H9 (cell line): ENCODE measurements around the gene NRXN3. TPM values are rescaled to one million over a fixed set of nuclear protein-coding genes. Genes with fewer than 3 reads are reported as not detected.

ENCODE experiments used
- DNase-seq: peaks from one replicate; pipeline ENCODE4 v3.0.0-alpha.2; 2017
- H2AFZ ChIP-seq: one replicate; pipeline ENCODE4 v1.6.1; 2013; ENCODE audit warnings: mild to moderate bottlenecking, low read length, control low read depth, moderate library complexity
- H2AK5ac ChIP-seq: 2 replicates; pipeline ENCODE4 v1.6.1; 2013; ENCODE audit warnings: low read length, control low read depth, mixed read lengths; ENCODE audit not compliant: insufficient read length
- H2BK120ac ChIP-seq: one replicate; pipeline ENCODE4 v1.6.1; 2013; ENCODE audit warnings: low read depth, mild to moderate bottlenecking, low read length, control low read depth, inconsistent platforms; ENCODE audit not compliant: poor library complexity, severe bottlenecking
- H2BK12ac ChIP-seq: 2 replicates; pipeline ENCODE4 v1.6.1; 2013; ENCODE audit warnings: low read length, control low read depth, mixed read lengths, low read depth; ENCODE audit not compliant: insufficient read length
- H2BK15ac ChIP-seq: 2 replicates; pipeline ENCODE4 v1.6.1; 2013; ENCODE audit warnings: low read depth, low read length, control low read depth
- H2BK20ac ChIP-seq: one replicate; pipeline ENCODE4 v1.6.1; 2013; ENCODE audit warnings: low read depth, mild to moderate bottlenecking, low read length, control low read depth, inconsistent platforms; ENCODE audit not compliant: poor library complexity, severe bottlenecking
- H2BK5ac ChIP-seq: 2 replicates; pipeline ENCODE4 v1.6.1; 2013; ENCODE audit warnings: low read length, control low read depth, mixed read lengths; ENCODE audit not compliant: insufficient read length
- H3K14ac ChIP-seq: 2 replicates; pipeline ENCODE4 v1.6.1; 2013; ENCODE audit warnings: low read length, control low read depth; ENCODE audit not compliant: insufficient read depth
- H3K18ac ChIP-seq: 2 replicates; pipeline ENCODE4 v1.6.1; 2013; ENCODE audit warnings: low read depth, mild to moderate bottlenecking, mixed read lengths, low read length, control low read depth; ENCODE audit not compliant: insufficient read length
- H3K23ac ChIP-seq: 2 replicates; pipeline ENCODE4 v1.6.1; 2013; ENCODE audit warnings: low read length, control low read depth, mixed read lengths, low read depth; ENCODE audit not compliant: insufficient read length
- H3K23me2 ChIP-seq: 2 replicates; pipeline ENCODE4 v1.6.1; 2013; ENCODE audit warnings: low read depth, mild to moderate bottlenecking, mixed read lengths, low read length, control low read depth; ENCODE audit not compliant: insufficient read length, poor library complexity, severe bottlenecking
- H3K27ac ChIP-seq: 2 replicates; pipeline ENCODE4 v1.5.1; 2013; ENCODE audit warnings: low read length, control low read depth, mixed read lengths, low read depth; ENCODE audit not compliant: insufficient read length
- H3K27me3 ChIP-seq: 2 replicates; pipeline ENCODE4 v1.6.1; 2013; ENCODE audit warnings: low read length, control low read depth, inconsistent platforms; ENCODE audit not compliant: insufficient read depth
- H3K4ac ChIP-seq: 2 replicates; pipeline ENCODE4 v1.6.1; 2013; ENCODE audit warnings: low read depth, mild to moderate bottlenecking, control low read depth, inconsistent platforms, low read length, moderate library complexity
- H3K4me1 ChIP-seq: 2 replicates; pipeline ENCODE4 v1.6.1; 2013; ENCODE audit warnings: low read length, control low read depth, inconsistent platforms; ENCODE audit not compliant: insufficient read depth
- H3K4me2 ChIP-seq: 2 replicates; pipeline ENCODE4 v1.6.1; 2013; ENCODE audit warnings: low read length, control low read depth, mixed read lengths; ENCODE audit not compliant: insufficient read length, insufficient read depth
- H3K56ac ChIP-seq: 2 replicates; pipeline ENCODE4 v1.6.1; 2013; ENCODE audit warnings: low read depth, mild to moderate bottlenecking, mixed read lengths, low read length, control low read depth; ENCODE audit not compliant: insufficient read length
- H3K79me1 ChIP-seq: 2 replicates; pipeline ENCODE4 v1.6.1; 2013; ENCODE audit warnings: low read depth, mild to moderate bottlenecking, moderate library complexity, low read length, control low read depth, inconsistent platforms; ENCODE audit not compliant: insufficient read depth, poor library complexity, severe bottlenecking
- H3K79me2 ChIP-seq: 2 replicates; pipeline ENCODE4 v1.6.1; 2013; ENCODE audit warnings: low read length, control low read depth, inconsistent platforms; ENCODE audit not compliant: insufficient read depth
- H3K9ac ChIP-seq: 2 replicates; pipeline ENCODE4 v1.6.1; 2013; ENCODE audit warnings: low read length, control low read depth, mixed read lengths; ENCODE audit not compliant: insufficient read length; ENCODE audit errors: extremely low read depth
- H3K9me3 ChIP-seq: one replicate; pipeline ENCODE4 v1.6.1; 2013; ENCODE audit warnings: low read depth, low read length, inconsistent platforms; ENCODE audit not compliant: control insufficient read depth
- H3T11ph ChIP-seq: one replicate; pipeline ENCODE4 v1.6.1; 2013; ENCODE audit warnings: mild to moderate bottlenecking, low read length, control low read depth, inconsistent platforms
- H4K20me1 ChIP-seq: one replicate; pipeline ENCODE4 v1.6.1; 2013; ENCODE audit not compliant: control insufficient read depth, insufficient read length, insufficient read depth
- H4K5ac ChIP-seq: 2 replicates; pipeline ENCODE4 v1.6.1; 2013; ENCODE audit warnings: low read depth, mild to moderate bottlenecking, mixed read lengths, low read length, control low read depth; ENCODE audit not compliant: insufficient read length
- H4K8ac ChIP-seq: replicated peaks from 2 replicates; pipeline ENCODE4 v1.6.1; 2013; ENCODE audit warnings: low read length, control low read depth, mixed read lengths, low read depth; ENCODE audit not compliant: insufficient read length
- H4K91ac ChIP-seq: 2 replicates; pipeline ENCODE4 v1.6.1; 2013; ENCODE audit warnings: low read depth, mild to moderate bottlenecking, moderate library complexity, mixed read lengths, low read length, control low read depth; ENCODE audit not compliant: insufficient read length
- H3K27ac Mint-ChIP-seq, 3 experiments: 2 replicates in 2 of 3; 3 replicates in 1 of 3; pipeline ENCODE4 v1.8.0; 2020 to 2021; ENCODE audit warnings: mixed read lengths in 3 of 3, mild to moderate bottlenecking in 1 of 3, moderate library complexity in 1 of 3
- H3K27me3 Mint-ChIP-seq: 2 replicates; pipeline ENCODE4 v1.8.0; 2021; ENCODE audit warnings: low read depth, mild to moderate bottlenecking, moderate library complexity, mixed read lengths
- H3K36me3 Mint-ChIP-seq, 3 experiments: 2 replicates in 2 of 3; 3 replicates in 1 of 3; pipeline ENCODE4 v1.8.0; 2020 to 2021; ENCODE audit warnings: low read depth in 3 of 3, mixed read lengths in 3 of 3; ENCODE audit not compliant: insufficient read depth in 1 of 3
- H3K4me1 Mint-ChIP-seq, 2 experiments: 2 replicates each; pipeline ENCODE4 v1.8.0; 2020; ENCODE audit warnings: mixed read lengths in 2 of 2
- H3K4me3 Mint-ChIP-seq, 2 experiments: 2 replicates in 1 of 2; 3 replicates in 1 of 2; pipeline ENCODE4 v1.8.0; 2020 to 2021; ENCODE audit warnings: mild to moderate bottlenecking in 2 of 2, mixed read lengths in 2 of 2, moderate library complexity in 1 of 2
- H3K9me3 Mint-ChIP-seq, 2 experiments: 2 replicates in 1 of 2; 3 replicates in 1 of 2; pipeline ENCODE4 v1.8.0; 2020; ENCODE audit warnings: mild to moderate bottlenecking in 2 of 2, mixed read lengths in 2 of 2, moderate library complexity in 1 of 2
- WGBS: extraction: QIAGEN DNeasy Blood & Tissue Kit; methylation state at CpG from one replicate; pipeline ENCODE4 v1.1.7; 2013; ENCODE audit warnings: missing lambda C conversion rate, low lambda C conversion rate, mixed read lengths; ENCODE audit not compliant: insufficient read length; ENCODE audit errors: extremely low coverage; 5-methylcytosine and 5-hydroxymethylcytosine counted together
- total RNA-seq: library from RNA; stranded (reverse); gene quantifications from 2 replicates; pipeline ENCODE4 v1.2.1, GENCODE V29; 2021
- TF ChIP-seq, protein P1 (sequence below): fragments of 200-600 bp; sonication (generic); conservative IDR thresholded peaks from 3 replicates; pipeline ENCODE4 v1.8.0; 2021; ENCODE audit warnings: antibody characterized with exemption, mild to moderate bottlenecking

NRXN3 gene
- total RNA-seq, 1 experiment from 2014 or later: 1.8 TPM

DNA sequence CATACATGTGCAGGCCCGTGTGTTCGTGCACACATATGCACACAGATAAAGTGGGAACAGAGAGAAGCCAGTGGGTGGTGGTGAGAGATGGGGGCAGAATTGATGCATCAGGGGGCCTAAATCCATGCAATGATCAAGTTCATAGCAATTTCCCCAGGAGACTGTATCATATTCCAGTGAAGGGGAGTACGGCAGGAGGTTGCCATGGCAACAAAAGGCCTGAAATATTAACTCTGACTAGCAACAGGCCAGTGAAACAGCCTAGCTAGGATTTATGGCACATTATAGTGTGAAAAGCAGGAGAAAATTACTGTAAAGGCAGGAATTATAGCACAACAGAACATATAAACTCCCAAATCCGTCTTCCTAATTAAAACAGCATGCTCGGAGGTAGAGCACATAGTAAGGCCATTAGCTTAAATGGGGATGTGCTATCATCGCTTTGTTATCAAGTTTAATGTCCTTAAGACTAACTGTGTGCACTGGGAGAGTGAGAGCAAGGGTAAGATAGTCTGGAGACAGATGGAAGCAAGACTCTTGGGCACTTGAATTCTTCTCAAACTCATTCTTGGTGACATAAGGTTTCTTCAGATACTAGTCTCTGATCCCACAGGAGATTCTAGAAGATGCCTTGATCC lies 1234.8 kb downstream of the NRXN3 start:
- H3K4me1 Mint-ChIP-seq: peaks cover 13 to 22% of the 10 kb centered on the region in 2 experiments
- no peaks in the 10 kb centered on the region for H3K36me3 Mint-ChIP-seq
- Histone ChIP-seq H3K23ac (no peak overlapping the region), H2BK120ac (no peak overlapping the region), H2BK5ac (no peak overlapping the region), H3K4ac (no peak overlapping the region), H2BK15ac (no peak overlapping the region), H3K18ac (no peak overlapping the region), H3K79me2 (no peaks in the 10 kb centered on the region), H2AK5ac (no peak overlapping the region), H3K9ac (no peak overlapping the region), H4K20me1 (no peaks in the 10 kb centered on the region), H3T11ph (no peak overlapping the region), H4K8ac (no peak overlapping the region), H3K14ac (no peak overlapping the region), H4K91ac (no peak overlapping the region), H2BK12ac (no peak overlapping the region), H3K9me3 (no peaks in the 10 kb centered on the region), H3K4me2 (no peak overlapping the region), H3K79me1 (no peaks in the 10 kb centered on the region), H2AFZ (no peak overlapping the region), H3K27me3 (no peaks in the 10 kb centered on the region), H2BK20ac (no peak overlapping the region), H3K27ac (no peak overlapping the region), H3K56ac (no peak overlapping the region), H3K23me2 (no peaks in the 10 kb centered on the region), H4K5ac (no peak overlapping the region), H3K4me1 (no peaks in the 10 kb centered on the region)
- TF ChIP-seq, protein P1, sequence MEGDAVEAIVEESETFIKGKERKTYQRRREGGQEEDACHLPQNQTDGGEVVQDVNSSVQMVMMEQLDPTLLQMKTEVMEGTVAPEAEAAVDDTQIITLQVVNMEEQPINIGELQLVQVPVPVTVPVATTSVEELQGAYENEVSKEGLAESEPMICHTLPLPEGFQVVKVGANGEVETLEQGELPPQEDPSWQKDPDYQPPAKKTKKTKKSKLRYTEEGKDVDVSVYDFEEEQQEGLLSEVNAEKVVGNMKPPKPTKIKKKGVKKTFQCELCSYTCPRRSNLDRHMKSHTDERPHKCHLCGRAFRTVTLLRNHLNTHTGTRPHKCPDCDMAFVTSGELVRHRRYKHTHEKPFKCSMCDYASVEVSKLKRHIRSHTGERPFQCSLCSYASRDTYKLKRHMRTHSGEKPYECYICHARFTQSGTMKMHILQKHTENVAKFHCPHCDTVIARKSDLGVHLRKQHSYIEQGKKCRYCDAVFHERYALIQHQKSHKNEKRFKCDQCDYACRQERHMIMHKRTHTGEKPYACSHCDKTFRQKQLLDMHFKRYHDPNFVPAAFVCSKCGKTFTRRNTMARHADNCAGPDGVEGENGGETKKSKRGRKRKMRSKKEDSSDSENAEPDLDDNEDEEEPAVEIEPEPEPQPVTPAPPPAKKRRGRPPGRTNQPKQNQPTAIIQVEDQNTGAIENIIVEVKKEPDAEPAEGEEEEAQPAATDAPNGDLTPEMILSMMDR: no peak
- H3K4me3 Mint-ChIP-seq: no peak overlapping the region
- H3K9me3 Mint-ChIP-seq: no peaks in the 10 kb centered on the region; a peak in 1 of 5 replicates
- DNase-seq: no peak
- no peak overlapping the region for H3K27ac Mint-ChIP-seq
- no peaks in the 10 kb centered on the region; the same call in 1 of the 2 replicates for H3K27me3 Mint-ChIP-seq
- no CpG with 5 or more reads among the region's 6 CpGs for WGBS
